Endometrial microvascular endothelial cells (primary cell): ENCODE data around the gene DNER. TPM values are rescaled to one million over a fixed set of nuclear protein-coding genes. Genes with fewer than 3 reads are reported as not detected.
"Not testable (repeated sequence)": the region's sequence is repeated elsewhere in the genome, so short reads cannot be mapped to it uniquely, and the experiment has no call there.

Experiments
- in situ Hi-C: cut with HindIII; loops from 2 replicates; pipeline ENCODE4 v1.10.0; 2017; ENCODE audit warnings: low sequenced_read_pairs, low pct_unique_long_range_greater_than_20kb; ENCODE audit errors: inconsistent ontology term
- total RNA-seq: library from RNA; depleted of rRNA; stranded (reverse); fragments of >200 nt; gene quantifications from one replicate; pipeline ENCODE4 v1.2.3, GENCODE V29; 2015; ENCODE audit errors: inconsistent ontology term

Gene DNER, protein sequence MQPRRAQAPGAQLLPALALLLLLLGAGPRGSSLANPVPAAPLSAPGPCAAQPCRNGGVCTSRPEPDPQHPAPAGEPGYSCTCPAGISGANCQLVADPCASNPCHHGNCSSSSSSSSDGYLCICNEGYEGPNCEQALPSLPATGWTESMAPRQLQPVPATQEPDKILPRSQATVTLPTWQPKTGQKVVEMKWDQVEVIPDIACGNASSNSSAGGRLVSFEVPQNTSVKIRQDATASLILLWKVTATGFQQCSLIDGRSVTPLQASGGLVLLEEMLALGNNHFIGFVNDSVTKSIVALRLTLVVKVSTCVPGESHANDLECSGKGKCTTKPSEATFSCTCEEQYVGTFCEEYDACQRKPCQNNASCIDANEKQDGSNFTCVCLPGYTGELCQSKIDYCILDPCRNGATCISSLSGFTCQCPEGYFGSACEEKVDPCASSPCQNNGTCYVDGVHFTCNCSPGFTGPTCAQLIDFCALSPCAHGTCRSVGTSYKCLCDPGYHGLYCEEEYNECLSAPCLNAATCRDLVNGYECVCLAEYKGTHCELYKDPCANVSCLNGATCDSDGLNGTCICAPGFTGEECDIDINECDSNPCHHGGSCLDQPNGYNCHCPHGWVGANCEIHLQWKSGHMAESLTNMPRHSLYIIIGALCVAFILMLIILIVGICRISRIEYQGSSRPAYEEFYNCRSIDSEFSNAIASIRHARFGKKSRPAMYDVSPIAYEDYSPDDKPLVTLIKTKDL
- total RNA-seq: 3.2 TPM

DNA sequence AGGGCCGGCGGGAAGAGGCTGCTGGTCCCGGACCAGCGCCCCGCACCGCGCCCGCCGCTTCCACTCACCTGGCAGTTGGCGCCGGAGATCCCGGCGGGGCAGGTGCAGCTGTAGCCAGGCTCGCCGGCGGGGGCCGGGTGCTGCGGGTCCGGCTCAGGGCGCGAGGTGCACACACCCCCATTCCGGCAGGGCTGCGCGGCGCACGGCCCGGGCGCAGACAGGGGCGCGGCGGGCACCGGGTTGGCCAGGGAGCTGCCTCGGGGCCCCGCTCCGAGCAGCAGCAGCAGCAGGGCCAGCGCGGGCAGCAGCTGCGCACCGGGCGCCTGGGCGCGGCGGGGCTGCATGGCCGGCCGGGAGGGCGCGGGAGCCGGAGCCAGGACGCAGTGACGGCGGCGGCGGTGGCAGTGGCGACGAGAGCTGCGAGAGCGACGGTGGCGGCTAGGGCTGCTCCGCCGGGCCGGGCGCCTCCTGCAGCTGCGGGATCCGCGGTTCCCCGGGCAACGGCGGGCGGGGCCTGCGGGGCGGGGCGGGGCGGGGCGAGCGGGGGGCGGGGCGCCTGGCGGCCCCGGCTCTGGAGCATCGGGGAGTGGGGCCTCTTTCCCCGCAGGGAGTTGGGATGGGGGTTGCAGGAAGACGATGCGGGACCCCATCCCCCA lies at the start of gene DNER:
DNER (minus strand) TSS at position 476 of the 656 bp plus-strand sequence; CDS start at position 344, 132 bp downstream.
- in situ Hi-C loops: no loop called here

DNA sequence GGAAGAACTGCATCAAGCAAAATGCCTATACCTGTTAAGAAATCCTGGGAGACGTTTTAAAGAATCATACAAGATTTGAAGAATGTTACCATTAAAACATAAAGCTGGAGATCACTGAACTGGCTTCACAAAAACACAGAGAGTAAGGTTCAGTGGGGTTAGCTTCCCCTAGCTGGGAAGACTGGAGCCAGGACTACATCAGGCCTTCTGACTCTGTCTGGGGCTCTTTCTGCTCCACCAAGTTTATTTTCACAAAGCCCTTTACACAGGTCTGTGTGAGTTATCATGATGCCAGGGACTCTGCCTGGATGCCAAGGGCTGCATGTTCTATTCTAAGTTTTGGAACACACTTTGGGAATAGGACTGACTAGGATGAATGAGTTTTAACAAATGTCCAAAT lies 47.3 kb upstream of the DNER start:
- in situ Hi-C loops: no loop called here

GRCh38 chr2:229757462-229757861 lies 43.1 kb upstream of the DNER start:
- in situ Hi-C loops: not testable (repeated sequence)

GRCh38 chr2:229752970-229753729 lies 38.8 kb upstream of the DNER start:
- in situ Hi-C loops: no loop called here

GRCh38 chr2:229749779-229750178 lies 35.4 kb upstream of the DNER start:
- in situ Hi-C loops: no loop called here

GRCh38 chr2:229748950-229749349 lies 34.6 kb upstream of the DNER start:
- in situ Hi-C loops: no loop called here

DNA sequence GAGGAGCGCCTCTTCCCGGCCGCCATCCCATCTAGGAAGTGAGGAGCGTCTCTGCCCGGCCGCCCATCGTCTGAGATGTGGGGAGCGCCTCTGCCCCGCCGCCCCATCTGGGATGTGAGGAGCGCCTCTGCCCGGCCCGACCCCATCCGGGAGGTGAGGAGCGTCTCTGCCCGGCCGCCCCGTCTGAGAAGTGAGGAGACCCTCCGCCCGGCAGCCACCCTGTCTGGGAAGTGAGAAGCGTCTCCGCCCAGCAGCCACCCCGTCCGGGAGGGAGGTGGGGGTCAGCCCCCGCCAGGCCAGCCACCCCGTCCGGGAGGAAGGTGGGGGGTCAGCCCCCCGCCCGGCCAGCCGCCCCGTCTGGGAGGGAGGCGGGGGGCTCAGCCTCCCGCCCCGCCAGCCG lies 28.3 kb upstream of the DNER start:
- in situ Hi-C loops: not testable (repeated sequence)

- in situ Hi-C loops: no loop called here
Measured at GRCh38 chr2:229740279-229740678, 25.9 kb upstream of the DNER start.

DNA sequence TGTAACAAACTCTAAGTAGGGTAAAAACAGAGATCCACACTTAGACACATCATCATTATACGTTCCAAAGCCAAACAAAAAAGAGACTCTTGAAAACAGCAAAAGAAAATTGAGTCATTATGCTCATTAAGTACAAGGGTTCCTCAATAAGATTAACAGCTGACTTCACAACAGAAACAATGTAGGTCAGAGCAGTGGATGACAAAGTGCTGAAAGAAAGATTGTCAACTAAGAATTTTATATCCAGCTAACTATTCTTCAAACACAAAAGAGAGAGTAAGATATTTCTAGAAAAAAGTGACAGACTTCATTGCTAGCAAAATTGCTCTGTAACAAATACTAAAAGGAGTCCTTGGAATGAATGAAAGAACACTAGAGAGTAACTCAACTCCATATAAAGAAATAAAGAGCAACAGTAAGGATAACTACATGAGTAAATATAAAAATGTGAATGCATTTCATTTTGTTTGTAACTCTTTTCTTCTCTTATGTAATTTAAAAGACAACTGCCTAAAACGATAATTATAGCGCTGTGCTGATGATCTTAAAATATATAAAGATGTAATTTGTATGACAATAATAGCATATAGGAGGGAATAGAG lies 23.8 kb upstream of the DNER start:
- in situ Hi-C loops: no loop called here

DNA sequence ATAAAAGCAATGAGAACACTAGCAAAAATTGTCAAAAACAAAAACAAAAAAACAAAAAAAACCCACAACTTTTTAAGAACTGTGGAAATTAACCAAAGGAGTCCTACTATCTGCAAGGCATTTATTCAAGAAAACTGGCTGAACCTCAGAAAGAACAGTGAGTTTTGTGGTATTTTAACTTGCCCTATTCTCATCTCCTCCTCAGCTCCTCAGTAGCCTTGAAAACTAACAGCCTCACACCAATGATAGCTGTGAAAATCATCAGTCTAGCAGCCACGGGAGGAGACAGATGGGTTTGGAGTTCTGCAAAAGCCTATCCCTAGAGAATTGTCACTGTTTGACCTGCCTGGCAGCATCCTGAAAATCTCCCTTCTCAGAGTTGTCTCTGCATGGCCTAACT lies 20.1 kb upstream of the DNER start:
- in situ Hi-C loops: no loop called here

DNA sequence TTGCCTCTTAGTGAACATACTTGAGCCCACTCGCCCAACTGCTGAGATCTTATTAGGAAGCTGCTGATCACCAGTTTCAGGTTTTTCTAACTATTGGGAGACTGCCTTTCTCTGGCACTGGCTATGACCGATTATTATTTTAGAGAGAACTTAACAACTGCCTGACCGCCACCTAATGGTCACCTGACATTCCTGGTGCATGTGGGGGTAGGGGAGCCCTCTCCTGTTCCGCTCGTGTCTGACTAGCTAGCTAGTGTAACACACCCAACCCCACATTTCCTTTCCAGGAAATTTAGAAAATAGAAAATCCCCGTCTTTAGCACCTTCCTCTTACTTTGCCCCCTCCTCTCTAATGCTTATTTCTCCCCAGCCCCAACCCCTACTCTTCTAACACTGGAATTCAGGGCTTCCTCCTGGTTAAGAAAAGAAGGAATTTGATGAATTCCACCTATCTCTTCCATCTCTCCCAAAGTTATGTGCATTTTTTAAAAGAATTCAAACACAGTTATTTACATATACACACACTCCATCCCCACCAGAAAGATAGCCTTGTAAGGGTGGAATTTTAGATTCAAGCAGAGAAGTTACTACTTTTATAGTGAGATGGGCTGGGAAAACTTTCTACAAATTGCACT lies 19.4 kb upstream of the DNER start:
- in situ Hi-C loops: no loop called here

- in situ Hi-C loops: no loop called here
Measured at GRCh38 chr2:229732897-229733296, 18.5 kb upstream of the DNER start.

- in situ Hi-C loops: no loop called here
Measured at GRCh38 chr2:229731916-229732315, 17.6 kb upstream of the DNER start.

DNA sequence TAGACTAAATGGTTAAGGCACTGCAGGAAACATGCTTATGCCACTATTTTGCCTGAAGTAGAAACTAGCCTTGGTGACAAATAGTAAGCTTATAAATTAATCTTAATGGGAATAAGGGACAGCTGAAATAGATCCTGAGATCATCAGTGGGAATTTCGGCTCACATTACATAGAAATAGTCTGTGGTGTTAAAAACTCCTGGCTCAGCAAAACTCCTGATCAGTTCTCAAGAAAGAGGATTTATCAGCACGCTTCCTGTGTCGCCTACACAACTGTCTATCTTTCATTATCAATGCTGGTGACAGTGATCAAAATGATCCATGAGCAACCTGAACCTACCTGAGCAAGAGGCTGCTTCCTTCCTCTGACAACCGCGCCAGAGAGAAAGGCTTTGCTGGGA lies 17.0 kb upstream of the DNER start:
- in situ Hi-C loops: no loop called here

DNA sequence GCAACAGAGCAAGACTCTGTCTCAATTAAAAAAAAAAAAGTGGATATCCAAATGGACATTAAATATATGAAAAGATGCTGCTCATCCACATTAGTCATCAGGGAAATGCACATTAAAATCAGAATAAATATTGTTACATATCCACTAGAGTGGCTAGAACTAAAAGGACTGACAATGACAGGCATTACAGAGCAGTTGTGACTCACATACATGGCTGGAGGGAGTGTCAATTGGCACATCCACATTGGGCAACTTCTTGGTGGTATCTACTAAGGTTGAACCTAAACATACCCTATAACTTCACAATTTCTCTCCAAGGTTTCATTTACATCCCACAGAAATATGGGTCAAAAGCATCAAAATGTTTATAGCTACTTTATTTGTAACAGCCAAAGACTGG lies 14.0 kb upstream of the DNER start:
- in situ Hi-C loops: no loop called here

DNA sequence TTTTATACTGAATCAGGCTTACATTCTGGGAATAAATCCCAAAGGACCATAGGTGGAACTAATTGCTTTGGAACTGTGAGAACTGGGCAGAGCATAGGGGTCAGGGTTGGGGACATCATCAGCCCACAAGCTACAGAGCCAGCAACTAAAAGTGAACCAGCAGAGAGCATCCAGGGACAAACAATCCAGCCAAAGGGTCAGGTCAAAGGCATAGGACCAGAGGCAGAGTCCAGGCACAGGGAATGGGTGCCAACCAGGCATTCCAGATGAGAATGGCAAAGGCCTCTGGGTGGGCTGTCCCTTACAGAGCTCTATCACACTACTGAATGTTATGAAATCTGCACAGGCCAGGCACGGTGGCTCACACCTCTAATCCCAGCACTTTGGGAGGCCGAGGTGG lies 12.3 kb upstream of the DNER start:
- in situ Hi-C loops: no loop called here

- in situ Hi-C loops: no loop called here
Measured at GRCh38 chr2:229725716-229726574, 11.6 kb upstream of the DNER start.
